SK-N-SH treated with all-trans-retinoic acid at 6 μM for 48 hours (cell line): ENCODE measurements around the gene ESYT2.

Source experiments
- ATAC-seq: fragments of 200-7000 bp; cut with Tn5 transposase; 3 replicates; pipeline ENCODE4 v1.9.1; 2020; ENCODE audit warnings: mild to moderate bottlenecking, moderate library complexity
- ARNTL ChIP-seq: fragments of 450-650 bp; formaldehyde crosslinking; IDR thresholded peaks from 2 replicates; pipeline ENCODE4 v1.5.0; 2020; ENCODE audit warnings: low read depth, mild to moderate bottlenecking, moderate library complexity, borderline replicate concordance
- BACH2 ChIP-seq: fragments of 250-450 bp; sonication (Bioruptor Pico); IDR thresholded peaks from 2 replicates; pipeline ENCODE4 v1.9.0; 2021; ENCODE audit warnings: mild to moderate bottlenecking, borderline replicate concordance
- CREB5 ChIP-seq: fragments of 250-450 bp; sonication (Bioruptor Pico); IDR thresholded peaks from 2 replicates; pipeline ENCODE4 v1.5.1; 2020; ENCODE audit warnings: low read depth, mild to moderate bottlenecking, moderate library complexity
- CSDC2 ChIP-seq: fragments of 250-450 bp; sonication (Bioruptor Pico); IDR thresholded peaks from 2 replicates; pipeline ENCODE4 v1.5.0; 2020; ENCODE audit warnings: mild to moderate bottlenecking, moderate library complexity
- ESRRG ChIP-seq: fragments of 250-450 bp; sonication (Bioruptor Pico); IDR thresholded peaks from 2 replicates; pipeline ENCODE4 v1.6.1; 2021; ENCODE audit warnings: mild to moderate bottlenecking
- ISL1 ChIP-seq: fragments of 250-450 bp; sonication (Bioruptor Pico); IDR thresholded peaks from 2 replicates; pipeline ENCODE4 v2.1.2; 2022; ENCODE audit warnings: mild to moderate bottlenecking, moderate library complexity
- OSR1 ChIP-seq: fragments of 250-450 bp; sonication (Bioruptor Pico); IDR thresholded peaks from 2 replicates; pipeline ENCODE4 v1.8.0; 2022; ENCODE audit warnings: moderate library complexity, mild to moderate bottlenecking, inconsistent platforms
- POU6F1 ChIP-seq: fragments of 250-450 bp; sonication (Bioruptor Pico); IDR thresholded peaks from 2 replicates; pipeline ENCODE4 v1.8.0; 2021; ENCODE audit warnings: low read depth, mild to moderate bottlenecking, moderate library complexity, borderline replicate concordance
- PPARA ChIP-seq: fragments of 250-450 bp; sonication (Bioruptor Pico); IDR thresholded peaks from 2 replicates; pipeline ENCODE4 v1.5.0; 2020; ENCODE audit warnings: mild to moderate bottlenecking, borderline replicate concordance
- RARB ChIP-seq: fragments of 250-450 bp; sonication (Bioruptor Pico); IDR thresholded peaks from 2 replicates; pipeline ENCODE4 v1.8.0; 2021; ENCODE audit warnings: mild to moderate bottlenecking, moderate library complexity
- TSHZ2 ChIP-seq: fragments of 250-450 bp; sonication (Bioruptor Pico); IDR thresholded peaks from 2 replicates; pipeline ENCODE4 v1.5.0; 2020; ENCODE audit warnings: mild to moderate bottlenecking, moderate library complexity
- ZC3H10 ChIP-seq: fragments of 250-450 bp; sonication (Bioruptor Pico); IDR thresholded peaks from 2 replicates; pipeline ENCODE4 v1.5.1; 2021; ENCODE audit warnings: mild to moderate bottlenecking, moderate library complexity
- ZFP3 ChIP-seq: fragments of 250-450 bp; sonication (Bioruptor Pico); IDR thresholded peaks from 2 replicates; pipeline ENCODE4 v1.5.0; 2020; ENCODE audit warnings: mild to moderate bottlenecking, moderate library complexity
- ZFP30 ChIP-seq: fragments of 450-650 bp; formaldehyde crosslinking; IDR thresholded peaks from 2 replicates; pipeline ENCODE4 v1.5.0; 2022; ENCODE audit warnings: mild to moderate bottlenecking, moderate library complexity
- ZNF565 ChIP-seq: fragments of 450-650 bp; formaldehyde crosslinking; conservative IDR thresholded peaks from 2 replicates; pipeline ENCODE4 v1.5.0; 2020; ENCODE audit warnings: low read depth, mild to moderate bottlenecking, moderate library complexity
- ZNF70 ChIP-seq: fragments of 450-650 bp; formaldehyde crosslinking; IDR thresholded peaks from 2 replicates; pipeline ENCODE4 v1.5.0; 2020; ENCODE audit warnings: mild to moderate bottlenecking, moderate library complexity
- ZNF8 ChIP-seq: fragments of 450-650 bp; formaldehyde crosslinking; IDR thresholded peaks from 2 replicates; pipeline ENCODE4 v1.5.0; 2020; ENCODE audit warnings: mild to moderate bottlenecking, moderate library complexity
- TF ChIP-seq, protein P1 (sequence below): fragments of 250-450 bp; sonication (Bioruptor Pico); IDR thresholded peaks from 2 replicates; pipeline ENCODE4 v1.5.1; 2021; ENCODE audit warnings: mild to moderate bottlenecking, moderate library complexity

Gene ESYT2

DNA sequence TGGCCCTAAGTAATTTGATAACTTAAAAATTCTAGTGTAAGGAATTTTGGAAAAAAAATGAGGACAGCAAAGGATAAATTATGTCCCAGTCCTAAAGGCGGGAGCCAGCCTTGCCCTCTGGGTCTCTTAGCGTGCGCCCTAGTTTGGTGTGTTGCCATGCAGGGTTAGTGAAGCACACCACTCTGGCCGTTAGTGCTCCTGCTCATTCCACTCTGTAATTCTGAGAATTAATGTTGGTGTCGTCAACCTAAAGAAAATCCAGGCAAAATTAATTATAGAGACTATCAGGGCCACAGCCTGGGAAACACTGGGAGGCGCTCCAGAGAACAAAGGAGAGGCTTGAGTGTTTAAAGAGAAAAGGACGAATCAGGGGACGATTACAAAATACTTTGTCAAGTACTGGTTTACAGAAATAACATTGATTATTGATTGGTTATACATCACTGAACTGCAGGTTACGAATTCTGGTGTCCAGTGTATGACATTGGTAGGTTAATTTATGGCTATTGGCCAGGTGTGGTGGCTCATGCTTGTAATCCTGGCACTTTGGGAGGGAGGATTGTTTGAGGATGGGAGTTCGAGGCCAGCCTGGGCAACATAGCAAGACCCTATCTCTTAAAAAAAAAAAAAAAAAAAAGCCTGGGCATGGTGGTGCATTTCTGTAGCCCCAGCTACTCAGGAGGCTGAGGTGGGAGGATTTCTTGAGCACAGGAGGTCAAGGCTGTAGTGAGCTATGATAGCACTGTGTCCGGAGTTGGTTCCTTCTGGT lies 32.8 kb upstream of the ESYT2 start:
- TF ChIP-seq CREB5 (CRISPR knock-in tag), result no peak
- TF ChIP-seq ZNF565 (CRISPR knock-in tag), result no peak
- no peak for ATAC-seq

DNA sequence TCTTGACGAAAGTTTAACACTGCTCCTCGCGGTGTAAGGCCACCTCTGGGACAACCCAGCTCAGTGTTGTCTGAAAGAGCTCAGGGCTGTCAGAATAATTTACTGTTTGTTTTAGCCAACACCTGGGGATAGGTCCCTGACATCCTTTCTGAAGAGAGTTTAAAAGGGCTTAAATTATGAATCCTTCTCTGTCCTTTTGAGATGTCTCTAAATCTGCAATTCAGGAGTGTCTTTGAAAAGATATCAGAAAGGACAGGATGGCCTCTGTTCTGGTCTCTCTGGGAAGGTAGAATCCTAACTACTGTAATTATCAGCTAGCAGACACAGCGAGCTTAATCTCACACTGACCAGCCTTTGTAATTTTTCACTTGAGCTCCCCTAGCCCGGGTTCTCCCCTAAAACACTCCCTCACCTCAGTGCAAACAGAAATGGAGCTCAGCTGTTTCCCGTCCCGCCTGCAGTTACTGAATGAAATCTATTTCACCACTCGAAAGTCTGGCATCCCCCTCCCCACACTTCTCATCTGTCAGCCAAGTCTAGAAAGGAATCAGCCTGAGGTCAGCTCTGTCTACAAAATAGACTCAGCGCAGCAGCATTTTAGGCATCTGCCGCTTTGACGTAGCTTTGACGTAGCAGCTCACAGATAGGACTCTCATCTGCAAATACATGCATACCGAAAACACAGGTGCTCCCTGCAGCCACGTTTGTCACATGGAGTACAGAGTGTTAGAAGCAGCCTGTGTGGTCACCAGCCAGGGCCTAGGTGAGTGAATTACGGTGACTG lies 31.9 kb upstream of the ESYT2 start:
- TF ChIP-seq BACH2 (no peak), ZC3H10 (CRISPR knock-in tag) (no peak), ARNTL (no peak), ZFP3 (no peak), POU6F1 (no peak), ZNF565 (CRISPR knock-in tag) (no peak), ZFP30 (CRISPR knock-in tag) (no peak), ZNF8 (CRISPR knock-in tag) (no peak), CREB5 (CRISPR knock-in tag) (no peak), ISL1 (CRISPR knock-in tag) (no peak), OSR1 (CRISPR knock-in tag) (no peak), RARB (CRISPR knock-in tag) (no peak), CSDC2 (no peak)
- TF ChIP-seq, protein P1, sequence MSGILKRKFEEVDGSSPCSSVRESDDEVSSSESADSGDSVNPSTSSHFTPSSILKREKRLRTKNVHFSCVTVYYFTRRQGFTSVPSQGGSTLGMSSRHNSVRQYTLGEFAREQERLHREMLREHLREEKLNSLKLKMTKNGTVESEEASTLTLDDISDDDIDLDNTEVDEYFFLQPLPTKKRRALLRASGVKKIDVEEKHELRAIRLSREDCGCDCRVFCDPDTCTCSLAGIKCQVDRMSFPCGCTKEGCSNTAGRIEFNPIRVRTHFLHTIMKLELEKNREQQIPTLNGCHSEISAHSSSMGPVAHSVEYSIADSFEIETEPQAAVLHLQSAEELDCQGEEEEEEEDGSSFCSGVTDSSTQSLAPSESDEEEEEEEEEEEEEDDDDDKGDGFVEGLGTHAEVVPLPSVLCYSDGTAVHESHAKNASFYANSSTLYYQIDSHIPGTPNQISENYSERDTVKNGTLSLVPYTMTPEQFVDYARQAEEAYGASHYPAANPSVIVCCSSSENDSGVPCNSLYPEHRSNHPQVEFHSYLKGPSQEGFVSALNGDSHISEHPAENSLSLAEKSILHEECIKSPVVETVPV (CRISPR knock-in tag), result no peak
- ATAC-seq, result no peak

DNA sequence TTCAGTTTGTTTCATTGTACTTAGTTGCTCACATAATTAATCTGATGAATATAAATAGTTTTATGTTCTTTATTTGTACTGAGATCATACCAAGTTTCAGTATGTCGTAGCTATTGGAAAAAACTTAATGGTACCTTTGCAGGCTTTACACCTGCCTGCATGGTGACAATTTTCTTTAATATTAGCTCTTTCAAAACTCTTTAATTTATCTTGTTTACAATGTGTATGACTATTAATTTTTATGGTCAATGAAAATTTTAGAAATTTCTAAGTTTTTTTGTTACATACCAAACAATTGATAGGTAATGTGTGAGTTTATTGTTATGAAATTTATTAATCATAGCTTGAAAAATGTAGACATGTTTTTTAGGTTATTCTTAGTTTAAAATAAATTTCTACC lies 31.1 kb upstream of the ESYT2 start:
- no peak for TF ChIP-seq PPARA (CRISPR knock-in tag)
- no peak for ATAC-seq

- TF ChIP-seq ARNTL (no peak), PPARA (CRISPR knock-in tag) (no peak), OSR1 (CRISPR knock-in tag) (no peak), ZNF70 (CRISPR knock-in tag) (no peak)
- TF ChIP-seq, all 23 proteins: peak for 0
- no peak for ATAC-seq
Observed at GRCh38 chr7:158858592-158859503, 29.5 kb upstream of the ESYT2 start.

DNA sequence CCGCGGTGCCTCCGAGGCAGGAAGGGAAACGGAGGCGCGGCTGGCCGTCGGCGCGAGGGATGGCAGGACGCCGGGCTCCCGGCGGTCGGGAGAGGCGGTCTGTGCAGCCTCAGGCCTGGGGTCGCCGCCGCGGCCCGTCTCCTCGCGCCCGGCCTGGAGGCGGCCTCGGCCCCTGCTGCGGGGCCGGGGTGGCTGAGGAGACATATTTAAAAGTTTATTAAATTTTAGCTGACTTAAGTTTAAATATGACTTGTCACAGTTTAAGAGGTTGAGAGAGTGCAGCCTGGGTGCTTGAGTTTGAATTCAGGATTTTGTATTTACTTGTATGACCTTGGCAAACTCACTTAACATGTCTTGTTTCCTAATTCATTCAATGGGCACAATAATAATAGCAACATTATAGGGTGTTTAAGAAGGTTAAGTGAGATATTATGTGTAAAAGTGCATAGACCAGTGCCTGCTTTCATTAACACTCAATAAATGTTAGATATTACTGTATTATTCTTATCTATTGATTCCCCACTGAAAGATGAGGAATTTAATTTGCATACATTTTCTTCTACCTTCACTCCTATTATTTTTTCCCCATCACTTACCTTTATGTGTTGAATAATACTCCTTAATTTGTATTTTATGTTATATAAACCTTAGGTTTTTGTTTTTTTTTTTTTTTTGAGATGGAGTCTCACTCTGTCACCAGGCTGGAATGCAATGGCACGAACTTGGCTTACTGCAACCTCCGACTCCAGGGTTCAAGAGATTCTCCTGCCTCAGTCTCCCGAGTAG lies 27.8 kb upstream of the ESYT2 start:
- ATAC-seq, result peak; percentile 42; the same call in 2 of the 3 replicates
- TF ChIP-seq ZFP30 (CRISPR knock-in tag) (no peak), ESRRG (CRISPR knock-in tag) (no peak), POU6F1 (no peak), ZNF565 (CRISPR knock-in tag) (no peak), CSDC2 (no peak), OSR1 (CRISPR knock-in tag) (no peak), TSHZ2 (CRISPR knock-in tag) (no peak), ISL1 (CRISPR knock-in tag) (no peak)
